ENCODE data around the gene OSTC.
A peak's percentile ranks its signal among the peaks of the same experiment; 100 is the strongest.

Gene OSTC

GRCh38 chr4:108650212-108651013, at the start of gene OSTC:
Gene OSTC, plus strand, starts transcription at chr4:108650599. Its CDS starts 57 bp downstream, at chr4:108650656.
- DNase-seq: peak; percentile 71 to 90 (median 86)

GRCh38 chr4:108601106-108601505, 49.3 kb upstream of the OSTC start:
- no peak for DNase-seq

GRCh38 chr4:108601532-108601931, 48.9 kb upstream of the OSTC start:
- peak in 1 of 4 experiments; percentile 15 for DNase-seq

DNA sequence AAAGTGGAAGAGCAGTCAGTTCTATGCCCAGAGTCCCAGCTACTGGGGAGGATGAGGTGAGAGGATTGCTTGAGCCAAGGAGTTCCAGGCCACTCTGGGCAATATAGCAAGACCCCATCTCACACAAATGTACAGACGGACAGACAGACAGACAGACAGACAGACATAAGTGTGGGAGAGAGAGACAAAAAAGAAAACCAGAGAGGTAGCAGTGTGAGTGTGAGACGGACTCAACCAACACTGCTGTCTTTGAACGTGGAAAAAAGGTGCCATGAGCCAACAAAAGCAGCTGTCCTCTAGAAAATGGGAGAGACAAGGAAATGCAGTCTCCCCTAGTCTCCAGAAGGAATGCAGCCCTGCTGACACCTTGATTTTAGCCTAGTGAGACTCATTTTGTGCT, 48.2 kb upstream of the OSTC start:
- DNase-seq: no peak

DNA sequence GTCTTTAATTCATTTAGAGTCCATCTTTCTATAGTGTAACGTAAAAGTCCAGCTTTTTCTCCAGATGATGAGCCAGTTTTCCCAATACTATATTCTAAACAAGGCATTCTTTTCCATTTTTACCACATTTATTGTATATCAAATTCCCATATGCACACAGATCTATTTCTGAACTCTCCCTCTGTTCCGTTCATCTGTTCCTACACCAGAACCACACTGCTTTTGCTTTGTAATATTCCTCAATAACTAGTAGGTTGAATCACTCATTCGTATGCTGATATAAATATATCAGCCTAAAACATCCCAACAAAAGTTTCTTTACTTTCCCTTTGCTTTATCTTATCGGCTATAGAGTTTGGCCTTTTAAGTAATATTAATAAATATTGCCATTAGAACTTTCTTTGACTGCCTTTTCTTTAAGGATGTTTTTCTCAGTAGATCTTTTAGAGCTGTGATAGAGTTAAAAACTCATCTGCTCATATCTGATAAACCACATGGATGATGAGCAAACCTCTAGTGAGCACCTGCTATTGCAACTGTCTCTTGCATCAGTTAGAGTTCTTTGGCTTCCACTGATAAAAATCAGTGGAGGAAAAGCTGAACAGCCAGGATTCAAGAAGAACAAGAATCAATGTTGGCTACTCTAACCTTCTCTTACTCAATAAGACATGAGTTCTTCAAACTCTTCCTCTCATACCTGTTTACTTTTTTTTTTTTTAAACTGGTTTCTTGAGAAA, 43.2 kb upstream of the OSTC start:
- DNase-seq: no peak

- no peak for DNase-seq
Measured at GRCh38 chr4:108611365-108611764, 39.0 kb upstream of the OSTC start.

- no peak for DNase-seq
Measured at GRCh38 chr4:108612365-108612764, 38.0 kb upstream of the OSTC start.

DNA sequence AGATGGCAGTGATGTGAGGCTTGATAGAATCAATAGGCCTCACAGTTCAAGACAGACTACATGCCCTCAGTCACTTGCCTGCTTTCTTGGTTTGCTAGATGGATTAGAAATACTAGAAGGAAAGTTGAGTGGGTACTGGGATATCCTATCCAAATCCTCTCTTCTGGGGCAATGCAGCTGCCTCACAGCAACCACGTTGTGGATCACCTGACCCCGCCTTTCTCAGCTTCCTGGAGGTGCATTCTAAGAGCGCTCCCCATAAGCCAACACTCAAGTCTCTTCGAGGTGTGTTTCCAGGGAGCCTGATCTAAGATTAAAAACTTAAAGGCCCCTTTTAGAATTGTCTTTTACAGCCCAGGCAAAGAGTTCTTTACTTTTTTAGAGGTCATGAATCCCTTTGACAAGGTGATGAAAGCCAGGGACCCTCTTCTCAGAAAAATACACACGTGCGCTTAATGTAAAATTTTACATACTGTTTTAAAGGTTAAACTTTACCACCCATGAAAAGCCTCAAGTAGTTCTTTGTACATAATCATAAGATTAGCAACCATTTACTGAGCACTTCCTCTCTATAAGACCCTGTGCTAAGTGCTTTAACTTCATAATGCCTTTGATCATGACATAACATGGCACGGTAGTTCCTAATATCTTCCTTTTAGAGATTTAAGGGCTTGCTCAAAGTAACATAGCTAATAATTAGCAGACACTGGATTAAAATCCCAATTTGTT, 30.9 kb upstream of the OSTC start:
- DNase-seq: peak in 2 of 4 experiments; percentile 1 to 10

- DNase-seq: peak; percentile 80 to 92 (median 88)
Measured at GRCh38 chr4:108620101-108620932, 30.1 kb upstream of the OSTC start, which contains the start of gene RPL34. Gene RPL34, plus strand, starts transcription at chr4:108620576. Its CDS starts 1,384 bp downstream, at chr4:108621960.

DNA sequence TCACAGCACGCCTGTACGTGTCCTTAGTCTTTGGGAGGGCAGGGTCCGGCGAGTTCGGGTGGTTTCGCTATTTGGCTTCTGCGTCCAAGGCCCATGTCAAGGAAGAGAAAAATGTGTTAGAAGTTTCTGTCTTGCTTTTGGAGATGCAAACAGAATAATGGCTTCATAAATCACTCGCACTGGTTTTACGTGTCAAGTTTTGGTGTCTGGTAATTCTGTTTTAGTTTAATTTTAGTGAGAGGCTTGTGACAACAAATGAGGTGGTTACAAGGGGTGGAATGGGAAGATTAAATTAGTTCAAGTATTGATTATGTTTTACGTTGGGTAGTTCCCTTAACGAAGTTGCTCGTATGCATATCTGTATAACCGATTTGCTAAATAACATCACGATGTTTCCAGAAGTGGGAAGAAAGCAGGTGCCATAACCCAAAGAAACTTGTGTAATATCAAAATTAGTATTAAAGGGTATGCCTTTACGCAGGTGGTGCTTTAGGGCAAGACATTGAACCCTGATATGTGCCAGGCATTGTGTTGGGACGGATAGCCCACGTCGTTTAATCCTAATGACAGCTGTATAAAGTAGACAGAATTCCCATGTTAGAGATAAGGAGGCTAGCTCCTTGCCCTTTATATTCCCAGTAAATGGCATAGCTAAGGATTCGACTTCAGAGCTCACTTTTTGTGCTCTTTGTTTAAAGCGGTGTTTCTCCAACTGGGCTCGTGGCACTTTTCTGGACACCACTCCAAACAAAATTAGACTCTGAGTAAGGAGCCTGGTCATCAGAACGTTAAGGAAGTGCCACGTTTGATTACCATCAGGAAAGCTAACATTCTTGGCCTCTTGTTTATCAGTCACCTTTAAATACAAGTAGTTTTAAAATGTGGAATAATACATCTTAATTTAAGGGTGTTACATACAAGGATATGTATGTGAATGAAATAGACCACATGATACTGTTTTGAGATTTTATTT, 29.2 kb upstream of the OSTC start:
- no peak for DNase-seq

- no peak for DNase-seq
Measured at GRCh38 chr4:108622022-108622421, 28.4 kb upstream of the OSTC start.

DNA sequence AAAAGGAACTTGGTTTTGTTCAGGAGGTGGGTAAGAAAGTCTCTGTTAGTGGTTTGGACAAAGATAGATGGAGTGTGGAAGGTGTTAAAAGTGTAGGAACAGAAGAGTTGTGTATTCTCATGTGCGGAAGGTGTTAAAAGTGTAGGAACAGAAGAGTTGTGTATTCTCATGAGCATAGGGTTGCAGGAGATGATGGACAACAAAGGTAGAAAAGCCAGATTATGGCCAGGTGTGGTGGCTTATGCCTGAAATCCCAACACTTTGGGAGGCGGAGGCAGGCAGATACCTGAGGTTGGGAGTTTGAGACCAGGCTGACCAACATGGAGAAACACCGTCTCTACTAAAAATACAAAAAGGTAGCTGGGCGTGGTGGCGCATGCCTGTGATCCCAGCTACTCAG, 27.6 kb upstream of the OSTC start:
- no peak for DNase-seq

GRCh38 chr4:108624263-108625056, 25.9 kb upstream of the OSTC start:
- no peak for DNase-seq

DNA sequence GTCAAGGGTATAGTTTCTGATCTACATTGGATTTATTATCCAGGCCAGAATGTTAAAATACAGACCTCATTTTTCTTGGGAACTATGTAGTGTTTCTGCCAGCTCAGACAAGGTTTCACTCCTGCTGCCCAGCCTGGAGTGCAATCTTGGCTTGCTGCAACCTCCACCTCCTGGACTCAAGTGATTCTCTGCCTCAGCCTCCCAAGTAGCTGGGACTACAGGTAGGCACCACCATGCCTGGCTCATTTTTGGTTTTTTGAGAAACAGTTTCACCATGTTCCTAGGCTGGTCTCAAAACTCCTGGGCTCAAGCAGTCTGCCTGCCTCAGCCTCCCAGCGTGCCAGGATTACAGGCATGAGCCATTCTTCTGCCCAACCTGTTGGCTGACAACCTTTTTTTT, 24.3 kb upstream of the OSTC start:
- DNase-seq: no peak

DNA sequence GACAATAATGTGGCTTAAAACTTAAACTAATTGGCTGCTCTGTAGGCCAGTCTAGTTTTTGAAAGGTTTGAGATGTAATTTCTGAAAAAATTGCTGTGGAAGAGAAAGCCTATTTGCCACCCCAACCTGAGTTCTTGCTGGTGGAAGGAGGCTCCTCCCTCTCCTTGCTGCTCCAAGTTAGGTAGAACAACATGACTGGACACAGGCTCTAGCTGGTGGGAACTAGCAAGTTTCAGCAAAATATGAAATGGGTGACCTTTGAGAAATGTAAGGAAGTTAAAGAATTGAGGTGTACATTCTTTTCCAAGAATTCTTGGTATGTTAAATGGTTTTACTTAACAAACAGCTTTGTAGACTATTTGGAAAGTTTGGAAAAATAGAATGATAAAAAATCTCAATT, 22.0 kb upstream of the OSTC start:
- no peak for DNase-seq

DNA sequence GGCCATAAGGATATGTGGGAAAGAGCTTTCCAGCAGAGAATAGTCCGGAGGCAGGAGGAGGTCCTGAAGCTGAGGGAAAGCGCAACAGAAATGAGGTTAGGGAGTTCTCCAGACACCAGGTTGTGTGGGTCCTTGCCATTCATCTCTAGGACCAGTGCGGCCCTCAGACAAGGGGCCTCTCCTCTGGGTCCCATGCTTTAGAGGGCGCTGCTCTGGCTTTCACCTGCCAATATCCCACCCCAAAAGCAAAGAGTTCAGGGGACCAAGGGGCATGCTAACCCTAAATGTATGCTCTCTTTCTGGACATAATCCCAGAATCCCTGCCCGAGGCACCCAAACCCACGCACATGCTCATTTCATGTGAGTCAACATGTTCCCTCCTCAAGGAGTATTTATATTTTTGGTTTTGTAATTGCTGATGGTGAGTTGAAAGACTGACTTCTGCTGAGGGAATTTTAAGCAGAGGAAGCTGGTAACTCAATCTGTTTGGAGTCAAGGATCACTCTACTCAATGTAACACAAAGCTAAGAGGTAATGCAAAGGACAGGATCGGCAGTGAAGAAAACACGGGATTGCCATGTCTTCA, 15.2 kb upstream of the OSTC start:
- no peak for DNase-seq

DNA sequence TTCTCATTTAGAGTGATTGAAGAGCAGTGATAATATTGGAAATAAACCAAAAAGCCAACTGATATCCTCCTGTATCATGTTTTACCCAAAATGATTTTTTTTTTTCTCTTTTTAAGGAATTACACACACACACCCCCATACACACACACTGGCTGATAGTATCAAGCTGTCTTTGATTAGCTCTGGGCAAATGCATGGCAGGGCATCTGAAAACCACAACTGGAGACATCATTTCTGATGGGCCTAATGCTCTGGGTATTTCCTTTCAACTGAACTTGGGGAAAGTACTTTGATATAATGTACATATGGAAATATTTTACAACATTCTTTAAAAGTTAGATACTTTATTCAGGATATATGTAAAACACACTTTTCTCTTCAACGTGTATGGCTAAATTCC, 14.2 kb upstream of the OSTC start:
- DNase-seq: no peak

GRCh38 chr4:108637856-108638255, 12.5 kb upstream of the OSTC start:
- DNase-seq: no peak

DNA sequence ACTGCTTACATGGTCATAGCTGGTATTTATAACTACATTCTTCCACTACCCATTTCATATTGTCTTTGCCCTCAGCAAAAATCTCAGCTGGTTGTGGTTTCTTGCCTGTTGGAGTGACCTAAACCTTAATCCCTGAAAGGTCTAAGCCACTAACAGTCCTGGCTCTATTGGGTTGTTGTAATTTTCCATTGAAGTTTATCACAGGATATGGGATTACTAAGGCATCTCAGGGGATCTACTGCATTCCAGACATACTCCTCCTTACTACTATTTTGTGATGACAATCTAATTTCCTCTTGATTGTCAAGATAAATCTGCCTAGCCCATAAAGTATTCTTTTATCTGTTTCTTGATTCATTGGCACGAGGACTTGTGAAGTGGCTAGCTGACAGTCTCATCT, 6.2 kb upstream of the OSTC start:
- no peak for DNase-seq

DNA sequence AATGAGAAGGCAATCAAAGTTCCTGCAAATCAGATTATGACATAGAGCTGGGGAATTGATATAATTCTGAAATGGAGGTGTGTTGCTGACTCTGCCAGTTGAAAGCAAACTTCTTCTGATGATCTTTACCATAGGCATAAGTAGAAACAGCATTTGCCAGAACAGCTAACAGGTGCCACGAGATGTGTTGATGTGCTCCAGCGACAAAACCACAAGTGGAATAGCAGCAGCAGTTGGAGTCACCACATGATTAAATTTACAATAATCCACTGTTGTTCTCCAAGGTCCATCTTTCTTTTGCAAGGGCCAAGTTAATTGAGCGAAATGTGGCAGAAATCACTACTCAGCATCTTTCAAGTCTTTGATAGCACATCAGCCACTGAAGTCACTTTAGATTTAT, 3.7 kb upstream of the OSTC start:
- DNase-seq: no peak

Measured in activated naive CD4-positive, alpha-beta T cell (primary cell).